Activated T-cell treated with anti-CD3 and anti-CD28 coated beads, Interleukin-2, amount 50 U/mL, for 24 hours (primary cell): Measurements from ENCODE around the gene IGF2R.
A peak's percentile ranks its signal among the peaks of the same experiment; 100 is the strongest.
"Not testable (repeated sequence)": the region's sequence is repeated elsewhere in the genome, so short reads cannot be mapped to it uniquely, and the experiment has no call there.

ENCODE experiments used
- DNase-seq: peaks from one replicate; pipeline ENCODE4 v3.0.0-alpha.2; 2020
- H3K27ac Mint-ChIP-seq: 2 replicates; pipeline ENCODE4 v1.8.0; 2020; ENCODE audit warnings: mild to moderate bottlenecking, mixed read lengths
- H3K27me3 Mint-ChIP-seq: 2 replicates; pipeline ENCODE4 v1.8.0; 2020; ENCODE audit warnings: mixed read lengths
- H3K36me3 Mint-ChIP-seq: 2 replicates; pipeline ENCODE4 v1.8.0; 2020; ENCODE audit warnings: low read depth, mixed read lengths
- H3K4me1 Mint-ChIP-seq: 2 replicates; pipeline ENCODE4 v1.8.0; 2020; ENCODE audit warnings: low read depth, mixed read lengths
- H3K4me3 Mint-ChIP-seq: 2 replicates; pipeline ENCODE4 v1.8.0; 2020; ENCODE audit warnings: mild to moderate bottlenecking, moderate library complexity, mixed read lengths
- H3K9me3 Mint-ChIP-seq: 2 replicates; pipeline ENCODE4 v1.8.0; 2020; ENCODE audit warnings: mixed read lengths

IGF2R gene

GRCh38 chr6:159968295-159969203 lies at the start of gene IGF2R:
Gene IGF2R, plus strand, starts transcription at chr6:159969082. Its CDS starts 165 bp downstream, at chr6:159969247.
- Mint-ChIP-seq H3K9me3 (no peaks in the 10 kb centered on the region), H3K4me1 (peaks cover 45% of the 10 kb centered on the region), H3K27ac (peak within 1 kb of the TSS; percentile 94), H3K27me3 (no peaks in the 10 kb centered on the region), H3K4me3 (peak within 1 kb of the TSS; percentile 94), H3K36me3 (peaks cover 25% of the 10 kb centered on the region)
- DNase-seq: peak; percentile 95

- Mint-ChIP-seq H3K27ac (no peak overlapping the region), H3K27me3 (peaks cover 14% of the 10 kb centered on the region), H3K4me3 (no peak overlapping the region), H3K4me1 (no peaks in the 10 kb centered on the region), H3K36me3 (no peaks in the 10 kb centered on the region), H3K9me3 (peaks cover 7% of the 10 kb centered on the region)
- no peak for DNase-seq
Measured at GRCh38 chr6:159919800-159920199, 49.1 kb upstream of the IGF2R start.

DNA sequence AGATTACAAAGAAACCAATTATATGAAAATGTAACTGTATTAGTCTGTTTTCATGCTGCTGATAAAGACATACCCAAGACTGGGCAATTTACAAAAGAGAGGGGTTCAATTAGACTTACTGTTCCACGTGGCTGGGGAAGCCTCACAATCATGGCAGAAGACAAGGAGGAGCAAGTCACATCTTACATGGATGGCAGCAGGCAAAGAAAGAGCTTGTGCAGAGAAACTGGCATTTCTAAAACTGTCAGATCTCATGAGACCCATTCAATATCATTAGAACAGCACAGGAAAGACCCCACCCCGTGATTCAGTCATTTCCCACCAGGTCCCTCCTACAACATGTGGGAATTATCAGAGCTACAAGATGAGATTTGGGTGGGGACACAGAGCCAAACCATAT lies 44.7 kb upstream of the IGF2R start:
- H3K27ac Mint-ChIP-seq, H3K4me1 Mint-ChIP-seq, H3K9me3 Mint-ChIP-seq, H3K36me3 Mint-ChIP-seq, H3K4me3 Mint-ChIP-seq, DNase-seq, H3K27me3 Mint-ChIP-seq: not testable (repeated sequence)

DNA sequence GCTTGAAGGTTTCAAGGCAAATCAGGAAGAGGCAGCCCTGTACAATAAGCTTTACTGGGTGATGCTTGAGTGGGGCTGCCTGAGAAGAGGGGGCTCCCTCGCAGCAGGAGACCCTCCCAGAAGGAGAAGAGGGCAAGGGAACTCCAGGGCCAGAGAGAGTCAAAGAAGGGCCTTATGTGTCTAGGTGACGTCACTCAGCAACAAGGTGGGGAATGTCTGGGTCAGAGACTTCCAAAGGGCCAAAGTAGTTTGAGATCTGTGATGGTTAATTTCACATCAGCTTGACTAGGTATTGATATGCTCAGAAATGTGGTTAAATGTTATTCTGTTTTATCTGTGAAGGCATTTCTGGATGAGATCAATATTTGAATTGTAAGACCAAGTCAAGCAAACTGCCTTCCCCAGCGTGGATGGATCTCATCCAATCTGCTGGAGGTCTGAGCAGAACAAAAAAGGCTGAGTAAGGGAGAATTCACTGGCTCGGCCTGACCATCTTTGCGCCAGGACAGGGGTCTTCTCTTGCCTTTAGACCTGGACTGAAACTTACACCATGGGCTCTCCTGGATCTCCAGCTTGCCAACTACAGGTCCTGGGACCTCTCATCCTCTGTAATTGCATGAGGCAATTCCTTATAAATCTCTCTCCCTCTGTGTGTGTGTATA lies 42.2 kb upstream of the IGF2R start:
- Mint-ChIP-seq H3K9me3 (peaks cover 3% of the 10 kb centered on the region), H3K4me1 (peaks cover 25% of the 10 kb centered on the region), H3K4me3 (no peak overlapping the region), H3K27me3 (peaks cover 3% of the 10 kb centered on the region), H3K36me3 (no peaks in the 10 kb centered on the region), H3K27ac (no peak overlapping the region)
- no peak for DNase-seq

GRCh38 chr6:159929819-159930218 lies 39.1 kb upstream of the IGF2R start:
- H3K36me3 Mint-ChIP-seq: no peaks in the 10 kb centered on the region
- no peak overlapping the region for H3K4me3 Mint-ChIP-seq
- H3K27me3 Mint-ChIP-seq: no peaks in the 10 kb centered on the region
- H3K4me1 Mint-ChIP-seq: peaks cover 35% of the 10 kb centered on the region
- H3K9me3 Mint-ChIP-seq: no peaks in the 10 kb centered on the region
- peak; percentile 61 for DNase-seq
- H3K27ac Mint-ChIP-seq: peak overlapping the region; percentile 93

DNA sequence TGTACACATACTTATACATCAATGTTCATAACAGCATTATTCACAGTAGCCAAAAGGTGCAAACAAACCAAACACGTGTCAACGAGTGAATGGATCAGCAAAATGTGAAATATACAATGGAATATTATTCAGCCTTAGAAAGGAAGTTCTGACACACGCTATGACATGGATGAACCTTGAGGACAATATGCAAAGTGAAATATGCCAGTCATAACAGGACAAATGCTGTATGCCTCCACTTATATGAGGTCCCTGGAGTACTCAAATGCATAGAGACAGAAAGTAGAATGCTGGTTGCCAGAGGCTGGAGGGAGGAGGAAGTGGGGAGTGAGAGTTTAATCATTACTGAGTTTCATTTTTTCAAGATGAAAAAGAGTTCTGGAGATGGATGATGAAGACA lies 37.8 kb upstream of the IGF2R start:
- DNase-seq: no peak
- Mint-ChIP-seq H3K27ac (peak overlapping the region; percentile 93), H3K27me3 (no peaks in the 10 kb centered on the region), H3K4me1 (peaks cover 35% of the 10 kb centered on the region), H3K36me3 (no peaks in the 10 kb centered on the region), H3K4me3 (peak overlapping the region; percentile 8), H3K9me3 (peaks cover 4% of the 10 kb centered on the region)

DNA sequence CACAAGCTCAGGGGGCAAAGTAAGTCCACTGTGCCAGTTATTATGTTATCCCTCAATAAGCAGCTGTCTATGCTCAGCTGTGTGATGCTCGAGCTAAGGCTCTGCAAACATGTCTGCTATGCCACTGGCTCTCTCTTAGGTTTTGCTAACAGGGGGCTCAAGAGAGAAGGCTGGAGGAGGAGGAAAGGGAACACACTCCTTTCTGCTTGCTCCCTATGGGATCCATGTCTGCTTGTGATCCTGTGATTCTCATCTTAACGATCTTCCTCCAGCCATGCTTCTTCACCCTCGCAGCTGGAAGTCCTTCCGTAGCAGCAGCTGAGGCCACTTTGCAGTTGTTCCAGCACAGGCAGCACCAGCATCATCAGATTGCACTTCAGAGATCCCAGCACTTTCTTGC lies 37.0 kb upstream of the IGF2R start:
- no peaks in the 10 kb centered on the region for H3K36me3 Mint-ChIP-seq
- H3K27ac Mint-ChIP-seq: peak overlapping the region; percentile 33
- H3K27me3 Mint-ChIP-seq: no peaks in the 10 kb centered on the region
- H3K4me3 Mint-ChIP-seq: no peak overlapping the region
- H3K9me3 Mint-ChIP-seq: peaks cover 4% of the 10 kb centered on the region
- peaks cover 35% of the 10 kb centered on the region for H3K4me1 Mint-ChIP-seq
- no peak for DNase-seq

DNA sequence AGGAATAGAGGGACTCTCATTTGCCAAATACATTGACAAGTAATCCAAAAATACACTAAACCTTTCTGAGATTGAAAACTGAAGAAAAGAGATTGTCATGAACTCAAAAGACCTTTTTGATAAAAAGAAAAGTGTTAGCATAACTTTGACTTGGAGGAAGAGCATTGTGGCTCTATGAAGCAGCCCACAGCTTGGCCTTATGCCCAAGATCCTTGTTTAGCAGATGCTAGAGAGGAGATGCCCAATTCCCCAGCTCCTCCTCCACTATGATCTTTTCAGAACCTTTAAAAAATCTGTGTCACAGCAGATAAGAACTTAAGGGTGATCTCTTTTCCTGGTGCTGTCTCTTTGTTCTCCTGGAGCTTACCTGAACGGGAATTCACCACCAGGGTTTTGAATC lies 35.8 kb upstream of the IGF2R start:
- H3K4me1 Mint-ChIP-seq: peaks cover 35% of the 10 kb centered on the region
- H3K27me3 Mint-ChIP-seq: no peaks in the 10 kb centered on the region
- no peak overlapping the region for H3K4me3 Mint-ChIP-seq
- no peaks in the 10 kb centered on the region for H3K36me3 Mint-ChIP-seq
- DNase-seq: no peak
- peaks cover 4% of the 10 kb centered on the region for H3K9me3 Mint-ChIP-seq
- no peak overlapping the region for H3K27ac Mint-ChIP-seq

GRCh38 chr6:159934181-159934580 lies 34.7 kb upstream of the IGF2R start:
- no peaks in the 10 kb centered on the region for H3K36me3 Mint-ChIP-seq
- peaks cover 4% of the 10 kb centered on the region for H3K9me3 Mint-ChIP-seq
- peaks cover 34% of the 10 kb centered on the region for H3K4me1 Mint-ChIP-seq
- H3K27ac Mint-ChIP-seq: no peak overlapping the region
- no peak for DNase-seq
- H3K27me3 Mint-ChIP-seq: no peaks in the 10 kb centered on the region
- H3K4me3 Mint-ChIP-seq: no peak overlapping the region

DNA sequence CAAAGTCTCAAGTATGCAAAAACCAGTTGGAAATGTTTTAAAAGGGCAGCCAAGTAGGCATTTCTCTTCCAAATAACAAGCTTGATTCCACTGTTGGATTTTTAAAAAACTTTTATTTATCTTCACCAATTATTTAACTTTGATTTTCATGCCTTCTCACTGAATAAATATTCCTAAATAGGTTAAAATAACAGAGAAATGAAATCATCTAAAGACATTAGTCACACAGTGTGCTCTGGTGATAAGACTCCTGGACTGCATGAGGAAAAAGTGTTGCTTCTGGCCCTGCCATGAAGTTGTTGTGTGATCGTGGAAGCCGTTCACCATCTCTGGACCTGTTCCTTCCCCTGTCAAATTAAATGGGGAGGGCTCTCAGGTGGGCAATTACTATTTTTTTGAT lies 33.8 kb upstream of the IGF2R start:
- H3K27ac Mint-ChIP-seq: no peak overlapping the region
- DNase-seq: no peak

GRCh38 chr6:159935633-159936032 lies 33.2 kb upstream of the IGF2R start:
- Mint-ChIP-seq H3K27me3 (no peaks in the 10 kb centered on the region), H3K9me3 (peaks cover 4% of the 10 kb centered on the region), H3K36me3 (no peaks in the 10 kb centered on the region), H3K4me1 (peaks cover 19% of the 10 kb centered on the region), H3K4me3 (no peak overlapping the region), H3K27ac (no peak overlapping the region)
- no peak for DNase-seq

More for the DNA sequence above, 33.8 kb upstream of the IGF2R start:
- H3K36me3 Mint-ChIP-seq: no peaks in the 10 kb centered on the region
- peaks cover 4% of the 10 kb centered on the region for H3K9me3 Mint-ChIP-seq
- H3K4me1 Mint-ChIP-seq: peaks cover 25% of the 10 kb centered on the region
- H3K4me3 Mint-ChIP-seq: no peak overlapping the region
- no peaks in the 10 kb centered on the region for H3K27me3 Mint-ChIP-seq

GRCh38 chr6:159939591-159940016 lies 29.3 kb upstream of the IGF2R start:
- no peak overlapping the region for H3K4me3 Mint-ChIP-seq
- no peaks in the 10 kb centered on the region for H3K36me3 Mint-ChIP-seq
- no peak overlapping the region for H3K27ac Mint-ChIP-seq
- no peak for DNase-seq
- H3K27me3 Mint-ChIP-seq: no peaks in the 10 kb centered on the region
- peaks cover 6% of the 10 kb centered on the region for H3K9me3 Mint-ChIP-seq
- H3K4me1 Mint-ChIP-seq: peaks cover 6% of the 10 kb centered on the region

- no peak overlapping the region for H3K4me3 Mint-ChIP-seq
- peak; percentile 41 for DNase-seq
- no peak overlapping the region for H3K27ac Mint-ChIP-seq
- no peaks in the 10 kb centered on the region for H3K36me3 Mint-ChIP-seq
- peaks cover 4% of the 10 kb centered on the region for H3K9me3 Mint-ChIP-seq
- H3K4me1 Mint-ChIP-seq: peaks cover 6% of the 10 kb centered on the region
- no peaks in the 10 kb centered on the region for H3K27me3 Mint-ChIP-seq
Measured at GRCh38 chr6:159941286-159942113, 27.4 kb upstream of the IGF2R start.

GRCh38 chr6:159943101-159943632 lies 25.7 kb upstream of the IGF2R start:
- no peaks in the 10 kb centered on the region for H3K36me3 Mint-ChIP-seq
- H3K4me1 Mint-ChIP-seq: peaks cover 6% of the 10 kb centered on the region
- H3K4me3 Mint-ChIP-seq: no peak overlapping the region
- H3K9me3 Mint-ChIP-seq: peaks cover 4% of the 10 kb centered on the region
- no peaks in the 10 kb centered on the region for H3K27me3 Mint-ChIP-seq
- no peak for DNase-seq
- no peak overlapping the region for H3K27ac Mint-ChIP-seq
